Parathyroid adenoma (tissue), 2 donors: ENCODE data around the gene CNTN5.

Experiments used
- H2AFZ ChIP-seq: fragments of 300-600 bp; sonication (generic); one replicate; pipeline ENCODE4 v1.7.0; 2017; ENCODE audit warnings: antibody characterized with exemption, mild to moderate bottlenecking
- H3K27ac ChIP-seq: fragments of 300-600 bp; sonication (generic); one replicate; pipeline ENCODE4 v1.7.0; 2017
- H3K27me3 ChIP-seq: fragments of 300-600 bp; sonication (generic); one replicate; pipeline ENCODE4 v1.7.0; 2017; ENCODE audit warnings: low read length; ENCODE audit not compliant: control insufficient read depth, insufficient read depth
- H3K36me3 ChIP-seq: fragments of 300-600 bp; sonication (generic); one replicate; pipeline ENCODE4 v1.7.0; 2017; ENCODE audit warnings: low read length; ENCODE audit not compliant: control insufficient read depth, insufficient read depth
- H3K4me1 ChIP-seq: fragments of 300-600 bp; sonication (generic); one replicate; pipeline ENCODE4 v1.7.0; 2017; ENCODE audit warnings: control low read depth
- H3K4me2 ChIP-seq: fragments of 300-600 bp; sonication (generic); one replicate; pipeline ENCODE4 v1.7.0; 2017; ENCODE audit warnings: low read length
- H3K4me3 ChIP-seq: fragments of 300-600 bp; sonication (generic); one replicate; pipeline ENCODE4 v1.7.0; 2017; ENCODE audit warnings: low read depth, low read length
- H3K79me2 ChIP-seq: fragments of 300-600 bp; sonication (generic); one replicate; pipeline ENCODE4 v1.7.0; 2017; ENCODE audit warnings: control low read depth
- H3K9ac ChIP-seq: fragments of 300-600 bp; sonication (generic); one replicate; pipeline ENCODE4 v1.7.0; 2017; ENCODE audit warnings: mild to moderate bottlenecking
- H3K9me3 ChIP-seq: fragments of 300-600 bp; sonication (generic); one replicate; pipeline ENCODE4 v1.7.0; 2017; ENCODE audit warnings: low read length; ENCODE audit not compliant: control insufficient read depth
- TF ChIP-seq, protein P1 (sequence below): fragments of 300-600 bp; sonication (generic); IDR thresholded peaks from one replicate; pipeline ENCODE4 v1.7.0; 2017; ENCODE audit warnings: antibody characterized with exemption, mild to moderate bottlenecking
- donor health status: primary hyperparathyroidism.

The CNTN5 gene

DNA sequence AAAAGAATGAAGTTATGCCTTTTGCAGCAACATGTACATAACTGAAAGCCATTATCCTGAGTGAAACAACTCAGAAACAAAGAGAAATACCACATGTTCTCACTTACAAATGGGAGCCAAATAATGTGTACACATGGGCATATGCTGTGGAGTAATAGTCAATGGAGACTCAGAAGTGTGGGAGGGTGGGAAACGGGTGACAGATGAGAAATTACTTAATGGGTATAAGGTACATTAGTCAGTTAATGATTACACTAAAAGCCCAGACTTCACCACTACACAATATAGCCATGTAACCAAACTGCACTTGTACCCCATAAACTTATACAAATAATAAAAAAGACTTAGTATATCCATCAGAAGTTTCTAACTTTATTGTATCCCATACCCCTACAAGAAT lies 992.3 kb downstream of the CNTN5 start:
- H3K79me2 ChIP-seq = no peaks in the 10 kb centered on the region
- H3K4me3 ChIP-seq = no peak overlapping the region
- H3K4me2 ChIP-seq = no peak overlapping the region
- H3K9ac ChIP-seq = no peak overlapping the region
- no peaks in the 10 kb centered on the region for H3K4me1 ChIP-seq
- H2AFZ ChIP-seq = no peak overlapping the region
- TF ChIP-seq, protein P1, sequence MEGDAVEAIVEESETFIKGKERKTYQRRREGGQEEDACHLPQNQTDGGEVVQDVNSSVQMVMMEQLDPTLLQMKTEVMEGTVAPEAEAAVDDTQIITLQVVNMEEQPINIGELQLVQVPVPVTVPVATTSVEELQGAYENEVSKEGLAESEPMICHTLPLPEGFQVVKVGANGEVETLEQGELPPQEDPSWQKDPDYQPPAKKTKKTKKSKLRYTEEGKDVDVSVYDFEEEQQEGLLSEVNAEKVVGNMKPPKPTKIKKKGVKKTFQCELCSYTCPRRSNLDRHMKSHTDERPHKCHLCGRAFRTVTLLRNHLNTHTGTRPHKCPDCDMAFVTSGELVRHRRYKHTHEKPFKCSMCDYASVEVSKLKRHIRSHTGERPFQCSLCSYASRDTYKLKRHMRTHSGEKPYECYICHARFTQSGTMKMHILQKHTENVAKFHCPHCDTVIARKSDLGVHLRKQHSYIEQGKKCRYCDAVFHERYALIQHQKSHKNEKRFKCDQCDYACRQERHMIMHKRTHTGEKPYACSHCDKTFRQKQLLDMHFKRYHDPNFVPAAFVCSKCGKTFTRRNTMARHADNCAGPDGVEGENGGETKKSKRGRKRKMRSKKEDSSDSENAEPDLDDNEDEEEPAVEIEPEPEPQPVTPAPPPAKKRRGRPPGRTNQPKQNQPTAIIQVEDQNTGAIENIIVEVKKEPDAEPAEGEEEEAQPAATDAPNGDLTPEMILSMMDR = no peak
- H3K9me3 ChIP-seq = no peaks in the 10 kb centered on the region
- H3K27ac ChIP-seq = no peak overlapping the region
- no peaks in the 10 kb centered on the region for H3K36me3 ChIP-seq
- H3K27me3 ChIP-seq = no peaks in the 10 kb centered on the region

DNA sequence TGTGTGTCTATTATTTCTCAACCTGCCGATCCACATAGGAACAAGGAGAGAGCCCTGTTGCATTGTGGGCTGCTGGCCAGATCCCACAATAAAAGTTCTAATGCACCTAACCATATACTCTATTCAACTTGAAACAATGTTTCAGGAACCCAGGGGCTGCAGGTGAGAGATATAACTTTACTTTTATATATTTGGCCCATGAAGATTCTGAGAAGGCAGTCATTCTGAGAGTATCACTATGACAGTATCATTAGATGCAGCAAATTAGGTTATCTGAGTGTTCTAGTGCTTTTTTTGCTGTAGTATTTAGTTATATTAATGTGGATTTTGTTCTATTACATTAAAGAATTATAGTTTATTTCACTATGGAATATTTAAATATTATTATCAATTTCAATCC lies 1011.2 kb downstream of the CNTN5 start:
- Histone ChIP-seq H3K36me3 (no peaks in the 10 kb centered on the region), H3K9me3 (no peaks in the 10 kb centered on the region), H3K4me2 (no peak overlapping the region), H2AFZ (no peak overlapping the region), H3K4me3 (no peak overlapping the region), H3K4me1 (no peaks in the 10 kb centered on the region), H3K79me2 (no peaks in the 10 kb centered on the region), H3K9ac (no peak overlapping the region), H3K27me3 (no peaks in the 10 kb centered on the region), H3K27ac (no peak overlapping the region)
- TF ChIP-seq, protein P1 = no peak

DNA sequence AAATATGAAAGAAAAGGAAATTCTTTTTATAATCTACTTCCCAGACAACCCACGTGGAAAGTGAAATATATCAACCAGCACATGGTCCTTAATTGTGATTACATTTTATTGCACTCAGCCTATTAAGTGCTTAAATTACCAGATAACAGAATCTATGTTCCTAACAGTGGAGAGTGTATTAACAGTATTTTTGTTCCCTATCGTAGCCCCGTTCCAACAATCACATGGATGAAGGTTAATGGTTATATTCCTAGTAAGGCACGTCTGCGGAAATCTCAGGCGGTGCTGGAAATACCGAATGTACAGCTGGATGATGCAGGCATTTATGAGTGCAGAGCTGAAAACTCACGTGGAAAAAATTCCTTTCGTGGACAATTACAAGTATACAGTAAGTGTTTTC lies 1040.3 kb downstream of the CNTN5 start:
- Histone ChIP-seq H3K36me3 (no peaks in the 10 kb centered on the region), H3K9ac (no peak overlapping the region), H3K4me1 (no peaks in the 10 kb centered on the region), H3K27me3 (no peaks in the 10 kb centered on the region), H3K79me2 (no peaks in the 10 kb centered on the region), H3K27ac (no peak overlapping the region), H3K9me3 (no peaks in the 10 kb centered on the region), H2AFZ (no peak overlapping the region), H3K4me2 (no peak overlapping the region), H3K4me3 (no peak overlapping the region)
- TF ChIP-seq, protein P1 = no peak

DNA sequence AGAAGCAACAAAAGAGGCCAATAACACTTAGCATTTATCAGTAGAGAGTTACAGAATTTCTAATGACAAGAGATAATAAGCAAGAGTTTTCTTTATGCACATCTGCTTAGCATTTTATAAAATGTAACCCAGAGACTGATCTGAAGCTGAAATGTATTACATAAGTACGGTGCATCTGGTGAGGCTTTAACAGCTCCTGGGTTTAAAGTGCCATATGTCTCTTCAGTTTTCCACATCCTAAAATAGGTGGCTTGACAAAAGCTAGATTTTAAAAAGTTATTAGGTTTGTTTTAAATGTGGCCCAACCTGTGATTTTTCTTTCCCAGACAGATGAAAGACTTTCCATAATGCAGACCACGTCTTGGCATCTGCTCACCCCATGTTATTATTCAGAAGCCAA lies 1045.7 kb downstream of the CNTN5 start:
- TF ChIP-seq, protein P1 = no peak
- Histone ChIP-seq H3K4me1 (no peaks in the 10 kb centered on the region), H3K4me3 (no peak overlapping the region), H3K9me3 (no peaks in the 10 kb centered on the region), H2AFZ (no peak overlapping the region), H3K27me3 (no peaks in the 10 kb centered on the region), H3K4me2 (no peak overlapping the region), H3K36me3 (no peaks in the 10 kb centered on the region), H3K79me2 (no peaks in the 10 kb centered on the region), H3K9ac (no peak overlapping the region), H3K27ac (no peak overlapping the region)

DNA sequence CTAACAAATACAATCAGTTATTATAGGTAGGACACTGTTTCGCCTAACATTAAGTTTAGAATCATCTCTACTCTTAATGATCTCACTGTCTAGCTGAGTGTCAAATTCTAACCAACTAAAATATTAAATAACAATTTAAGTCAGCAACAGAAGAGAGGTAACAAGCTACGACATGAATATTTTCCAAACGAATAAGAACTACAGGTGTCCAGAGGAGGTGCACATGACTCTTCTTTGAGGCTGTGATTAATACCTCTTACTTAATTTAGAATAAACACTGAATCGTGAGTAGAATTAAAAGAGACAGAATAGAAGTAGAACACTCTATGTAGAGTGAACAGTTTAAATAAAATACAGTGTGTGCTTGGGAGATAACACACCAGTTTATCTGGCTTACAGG lies 1047.4 kb downstream of the CNTN5 start:
- H3K27me3 ChIP-seq = no peaks in the 10 kb centered on the region
- H3K36me3 ChIP-seq = no peaks in the 10 kb centered on the region
- H3K9ac ChIP-seq = no peak overlapping the region
- no peaks in the 10 kb centered on the region for H3K79me2 ChIP-seq
- no peak overlapping the region for H2AFZ ChIP-seq
- no peak overlapping the region for H3K27ac ChIP-seq
- TF ChIP-seq, protein P1 = no peak
- H3K9me3 ChIP-seq = no peaks in the 10 kb centered on the region
- H3K4me3 ChIP-seq = no peak overlapping the region
- no peak overlapping the region for H3K4me2 ChIP-seq
- no peaks in the 10 kb centered on the region for H3K4me1 ChIP-seq
